MM.1S (cell line): ENCODE data around the gene MICU1.

Experiments used
- DNase-seq: peaks from one replicate; pipeline ENCODE4 v3.0.0-alpha.2; 2015
- H2AFZ ChIP-seq: fragments of 300-600 bp; sonication (generic); 2 replicates; pipeline ENCODE4 v1.6.0; 2016; ENCODE audit warnings: antibody characterized with exemption, low read length
- H3F3A ChIP-seq: fragments of 300-600 bp; sonication (generic); 2 replicates; pipeline ENCODE4 v1.6.1; 2016; ENCODE audit warnings: mild to moderate bottlenecking, antibody characterized with exemption, low read length, moderate library complexity, mixed read lengths; ENCODE audit not compliant: insufficient read depth
- H3K27ac ChIP-seq: fragments of 300-600 bp; sonication (generic); 2 replicates; pipeline ENCODE4 v1.5.1; 2016; ENCODE audit warnings: mild to moderate bottlenecking, low read length
- H3K27me3 ChIP-seq: fragments of 300-600 bp; sonication (generic); replicated peaks from 2 replicates; pipeline ENCODE4 v1.6.0; 2016; ENCODE audit warnings: low read length; ENCODE audit not compliant: insufficient read depth
- H3K36me3 ChIP-seq: fragments of 300-600 bp; sonication (generic); replicated peaks from 2 replicates; pipeline ENCODE4 v1.6.1; 2016; ENCODE audit warnings: mild to moderate bottlenecking, low read length, mixed read lengths; ENCODE audit not compliant: insufficient read depth
- H3K4me1 ChIP-seq: fragments of 300-600 bp; sonication (generic); 2 replicates; pipeline ENCODE4 v1.6.1; 2016; ENCODE audit warnings: low read length, mixed read lengths
- H3K4me2 ChIP-seq: fragments of 300-600 bp; sonication (generic); 2 replicates; pipeline ENCODE4 v1.6.0; 2016; ENCODE audit warnings: low read depth, low read length
- H3K4me3 ChIP-seq: fragments of 300-600 bp; sonication (generic); 2 replicates; pipeline ENCODE4 v1.5.1; 2016; ENCODE audit warnings: low read length, mixed read lengths
- H3K79me2 ChIP-seq: fragments of 300-600 bp; sonication (generic); 2 replicates; pipeline ENCODE4 v1.6.1; 2016; ENCODE audit warnings: mixed run types, low read length, mixed read lengths
- H3K9ac ChIP-seq: fragments of 300-600 bp; sonication (generic); 2 replicates; pipeline ENCODE4 v1.6.1; 2016; ENCODE audit warnings: low read length, mixed read lengths
- H3K9me2 ChIP-seq: fragments of 300-600 bp; sonication (generic); replicated peaks from 2 replicates; pipeline ENCODE4 v1.6.1; 2016; ENCODE audit warnings: mild to moderate bottlenecking, low read length, mixed read lengths; ENCODE audit not compliant: insufficient read depth
- H3K9me3 ChIP-seq: fragments of 300-600 bp; sonication (generic); replicated peaks from 2 replicates; pipeline ENCODE4 v1.6.1; 2016; ENCODE audit warnings: mild to moderate bottlenecking, low read length, mixed read lengths; ENCODE audit not compliant: insufficient read depth
- H4K20me1 ChIP-seq: fragments of 300-600 bp; sonication (generic); 2 replicates; pipeline ENCODE4 v1.6.1; 2016; ENCODE audit warnings: mild to moderate bottlenecking, low read length, moderate library complexity, mixed read lengths; ENCODE audit not compliant: insufficient read depth
- CTCF ChIP-seq: fragments of 300-600 bp; sonication (generic); IDR thresholded peaks from 2 replicates; pipeline ENCODE4 v1.5.1; 2016; ENCODE audit warnings: antibody characterized with exemption, low read length, mixed read lengths
- EZH2 ChIP-seq: fragments of 300-600 bp; sonication (generic); optimal IDR thresholded peaks from 2 replicates; pipeline ENCODE3; 2017; ENCODE audit warnings: low read depth, mild to moderate bottlenecking, antibody characterized with exemption, low read length, mixed read lengths
- EZH2phosphoT487 ChIP-seq: fragments of 300-600 bp; sonication (generic); IDR thresholded peaks from 2 replicates; pipeline ENCODE4 v1.6.1; 2018; ENCODE audit warnings: antibody characterized with exemption, low read length

MICU1 gene

GRCh38 chr10:72417971-72418370, 207.9 kb downstream of the MICU1 start:
- no peak overlapping the region for H2AFZ ChIP-seq
- DNase-seq: no peak
- H3K4me1 ChIP-seq: no peaks in the 10 kb centered on the region
- H3K4me3 ChIP-seq: no peak overlapping the region
- no peaks in the 10 kb centered on the region for H3K27me3 ChIP-seq
- no peaks in the 10 kb centered on the region for H3K79me2 ChIP-seq
- H3K9me2 ChIP-seq: no peaks in the 10 kb centered on the region
- H3K4me2 ChIP-seq: no peak overlapping the region
- no peaks in the 10 kb centered on the region for H3F3A ChIP-seq
- no peaks in the 10 kb centered on the region for H3K36me3 ChIP-seq
- H3K27ac ChIP-seq: no peak overlapping the region
- no peaks in the 10 kb centered on the region for H4K20me1 ChIP-seq
- TF ChIP-seq EZH2phosphoT487 (no peak), EZH2 (no peak), CTCF (no peak)
- no peak overlapping the region for H3K9ac ChIP-seq
- H3K9me3 ChIP-seq: no peaks in the 10 kb centered on the region

DNA sequence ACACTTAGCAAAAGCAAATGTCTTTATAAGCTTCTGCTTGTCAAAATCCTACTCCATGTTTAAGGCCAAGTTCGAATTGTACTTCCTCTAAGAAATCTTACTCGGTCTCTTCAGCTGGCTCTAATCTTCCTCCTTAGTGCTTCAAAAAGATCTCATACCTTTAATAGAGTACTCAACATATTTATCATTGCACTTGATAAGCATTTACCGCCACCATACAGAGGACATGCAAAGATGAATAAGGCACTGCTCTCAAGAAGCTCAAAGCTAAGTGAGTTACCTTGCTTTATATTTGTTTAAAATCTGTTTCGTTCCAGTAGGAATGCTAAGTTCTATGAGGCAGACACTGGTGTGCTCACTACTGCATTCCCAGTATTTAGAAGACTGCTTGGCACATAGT, 209.2 kb downstream of the MICU1 start:
- DNase-seq: no peak
- Histone ChIP-seq H3K4me2 (no peak overlapping the region), H3K4me1 (no peaks in the 10 kb centered on the region), H3K9me2 (no peaks in the 10 kb centered on the region), H3K79me2 (no peaks in the 10 kb centered on the region), H3K9ac (no peak overlapping the region), H3K4me3 (no peak overlapping the region), H4K20me1 (no peaks in the 10 kb centered on the region), H3K27ac (no peak overlapping the region), H3F3A (no peaks in the 10 kb centered on the region), H3K27me3 (no peaks in the 10 kb centered on the region), H3K36me3 (no peaks in the 10 kb centered on the region), H3K9me3 (no peaks in the 10 kb centered on the region), H2AFZ (no peak overlapping the region)
- TF ChIP-seq EZH2: no peak
- no peak for TF ChIP-seq EZH2phosphoT487
- TF ChIP-seq CTCF: no peak

DNA sequence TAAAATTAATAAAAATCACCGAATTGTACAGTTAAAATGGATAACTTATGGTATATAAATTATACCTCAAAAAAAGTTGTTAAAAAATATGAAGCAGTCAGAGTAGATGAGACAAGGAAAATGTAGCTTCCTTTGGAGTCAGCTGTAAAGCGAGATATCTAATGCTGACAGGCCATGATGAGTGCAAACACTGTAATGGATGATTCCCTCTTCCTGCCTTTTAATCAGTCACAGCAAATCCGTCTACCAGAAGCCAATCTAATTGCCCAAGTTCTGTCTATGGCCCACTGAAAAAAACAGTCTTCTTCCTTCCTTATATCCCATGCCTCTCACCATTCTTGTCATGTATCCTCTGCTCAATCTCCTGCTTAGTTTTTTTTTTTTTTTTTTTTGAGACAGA, 211.2 kb downstream of the MICU1 start:
- H3K27me3 ChIP-seq: no peaks in the 10 kb centered on the region
- no peak overlapping the region for H3K4me2 ChIP-seq
- H3K9me3 ChIP-seq: no peaks in the 10 kb centered on the region
- H4K20me1 ChIP-seq: no peaks in the 10 kb centered on the region
- no peak overlapping the region for H3K4me3 ChIP-seq
- H3K27ac ChIP-seq: no peak overlapping the region
- no peak overlapping the region for H2AFZ ChIP-seq
- no peaks in the 10 kb centered on the region for H3F3A ChIP-seq
- TF ChIP-seq EZH2phosphoT487: no peak
- no peak for TF ChIP-seq CTCF
- no peak for DNase-seq
- H3K36me3 ChIP-seq: no peaks in the 10 kb centered on the region
- no peaks in the 10 kb centered on the region for H3K9me2 ChIP-seq
- H3K4me1 ChIP-seq: no peaks in the 10 kb centered on the region
- H3K79me2 ChIP-seq: no peaks in the 10 kb centered on the region
- no peak overlapping the region for H3K9ac ChIP-seq
